G401.6 (cell line): ENCODE measurements around the gene DDIAS.
"Not testable (repeated sequence)": the region's sequence is repeated elsewhere in the genome, so short reads cannot be mapped to it uniquely, and the experiment has no call there.

Source experiments
- FAIRE-seq: peaks from 2 replicates; lab custom pipeline; 2012; peaks lifted over from hg19 to GRCh38; lab: Jason Lieb, UNC

The DDIAS gene

DNA sequence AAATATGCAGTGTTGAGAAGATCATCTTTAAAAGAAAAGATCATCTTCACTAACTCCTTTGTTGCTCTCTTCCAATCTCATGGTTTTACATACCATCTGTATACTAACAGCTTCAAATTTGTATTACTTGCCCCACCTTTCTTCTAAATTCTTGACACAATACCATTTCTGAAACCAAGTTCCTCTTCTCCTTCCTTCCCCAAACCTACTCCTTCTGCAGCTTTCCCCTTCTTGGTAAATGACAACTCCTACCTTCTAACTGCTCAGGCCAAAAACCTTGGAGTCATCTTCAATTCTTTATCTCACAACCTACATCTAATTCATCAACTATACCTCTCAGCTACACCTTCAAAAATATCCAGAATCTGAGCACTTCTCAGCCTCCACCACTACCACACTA lies 10.6 kb upstream of the DDIAS start:
- no peak for FAIRE-seq

DNA sequence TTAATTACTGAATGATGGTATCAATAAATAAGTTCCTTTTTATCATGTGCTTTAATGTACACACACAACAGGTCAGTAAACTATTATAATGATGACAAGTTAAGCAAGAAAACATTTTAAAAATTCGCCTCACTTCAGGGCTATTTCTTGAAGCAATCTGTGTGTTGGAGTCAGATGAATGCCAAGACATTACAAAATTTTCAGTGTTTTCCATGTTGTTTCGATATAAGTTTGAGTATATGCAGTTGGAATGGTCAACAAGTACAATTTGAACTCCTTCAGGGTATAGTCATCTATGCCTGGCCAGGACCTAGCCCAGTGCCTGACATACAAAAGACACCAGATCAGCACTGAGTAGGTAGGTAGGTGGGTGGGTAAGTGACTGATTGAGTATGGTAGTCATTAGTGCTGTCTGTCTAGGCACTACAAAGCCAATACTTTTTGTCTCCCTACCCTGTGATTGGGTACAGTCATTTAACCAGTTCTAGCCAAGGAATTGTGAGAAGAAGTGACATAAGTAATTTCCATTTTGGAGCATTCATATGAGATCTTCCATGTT lies 8.8 kb upstream of the DDIAS start:
- no peak for FAIRE-seq

DNA sequence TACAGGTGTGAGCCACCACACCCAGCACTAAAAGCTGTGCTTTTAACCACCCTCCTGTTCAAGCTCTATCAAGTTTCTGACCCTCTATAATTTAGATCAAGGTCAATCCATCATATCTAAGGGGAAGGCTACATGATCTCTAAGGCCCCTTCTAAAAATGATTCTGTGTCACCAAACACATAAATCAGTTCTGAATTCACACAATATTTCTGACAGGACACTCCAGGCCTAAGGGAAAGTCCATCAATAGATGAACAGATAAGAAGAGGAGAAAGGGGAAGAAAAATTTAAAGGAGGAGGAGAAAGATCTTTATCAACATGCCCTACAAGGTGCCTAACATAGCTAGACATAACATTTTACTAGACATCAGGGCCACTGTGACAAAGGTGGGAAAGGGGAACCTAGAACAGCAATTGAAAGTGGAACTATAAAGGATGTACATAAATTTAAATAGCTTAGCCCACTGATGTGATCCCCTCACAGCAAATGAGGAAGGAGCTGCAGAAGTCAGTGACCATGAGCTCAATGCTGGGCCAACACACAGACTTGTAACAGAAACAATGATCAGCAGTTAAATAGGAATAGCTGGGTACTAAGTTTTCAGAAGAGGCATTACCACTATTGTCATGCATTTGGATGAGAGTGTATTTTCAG lies 6.0 kb upstream of the DDIAS start:
- FAIRE-seq, result no peak

DNA sequence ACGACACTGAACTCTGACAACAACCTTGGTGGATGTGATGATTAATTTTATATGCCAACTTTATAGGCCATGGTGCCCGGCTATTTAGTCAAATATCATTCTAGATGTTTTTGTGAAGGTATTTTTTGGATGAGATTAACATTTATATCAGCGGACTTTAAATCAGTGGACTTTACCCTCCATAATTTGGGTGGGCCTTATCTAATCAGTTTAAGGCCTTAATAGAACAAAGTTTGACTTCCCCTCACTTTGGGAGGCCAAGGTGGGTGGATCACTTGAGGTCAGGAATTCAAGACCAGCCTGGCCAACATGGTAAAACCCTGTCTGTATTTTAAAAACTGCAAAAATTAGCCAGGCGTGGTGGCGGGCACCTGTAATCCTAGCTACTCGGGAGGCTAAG lies 5.4 kb upstream of the DDIAS start:
- no peak for FAIRE-seq

DNA sequence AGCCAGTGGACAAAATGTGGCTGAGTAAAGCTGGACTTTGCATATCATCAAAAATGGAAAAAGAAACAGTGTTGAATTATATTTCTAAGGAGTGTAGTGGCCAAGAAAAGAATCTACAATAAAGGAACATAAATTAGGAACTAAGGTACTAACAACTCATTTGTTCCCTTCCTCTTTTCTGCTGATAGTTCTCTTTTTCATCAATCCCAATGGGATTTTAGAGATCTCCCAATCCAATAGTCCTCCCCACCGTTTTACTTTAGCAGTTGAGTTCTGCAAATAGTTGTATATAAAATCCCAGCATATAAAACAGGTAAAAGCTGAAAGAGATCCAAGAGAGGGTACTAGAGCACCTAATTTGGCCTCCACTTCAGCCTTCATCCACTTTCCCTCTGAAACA lies 3.3 kb upstream of the DDIAS start:
- no peak for FAIRE-seq

DNA sequence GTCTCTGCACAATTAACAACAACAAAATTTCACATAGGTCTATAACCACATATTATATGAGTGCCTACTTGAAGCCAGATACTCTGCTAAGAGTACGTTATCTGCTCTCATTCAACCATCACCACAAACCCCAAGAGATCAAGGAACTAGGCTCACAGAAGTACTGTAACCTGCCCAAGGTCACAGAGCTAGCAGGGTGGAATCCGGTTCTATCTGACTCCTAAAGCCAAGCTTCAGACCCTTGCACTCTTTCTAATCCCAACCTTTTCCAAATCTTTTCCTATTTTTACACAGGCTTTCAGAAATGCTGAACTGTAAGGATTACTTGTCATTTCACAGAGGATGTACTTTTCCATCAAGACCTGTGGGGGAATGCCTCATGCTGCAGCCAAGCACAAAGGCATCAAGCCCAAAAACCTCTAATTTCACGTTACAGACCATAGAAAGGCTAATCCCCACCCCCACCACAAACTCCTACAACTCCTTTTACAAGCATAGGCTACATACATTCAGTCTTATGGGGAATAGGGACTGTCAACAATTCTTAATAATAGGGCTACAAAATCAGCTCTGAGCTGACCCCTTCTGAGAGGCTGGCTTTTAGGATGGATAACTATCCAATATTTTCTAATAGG lies 2.2 kb upstream of the DDIAS start:
- no peak for FAIRE-seq

DNA sequence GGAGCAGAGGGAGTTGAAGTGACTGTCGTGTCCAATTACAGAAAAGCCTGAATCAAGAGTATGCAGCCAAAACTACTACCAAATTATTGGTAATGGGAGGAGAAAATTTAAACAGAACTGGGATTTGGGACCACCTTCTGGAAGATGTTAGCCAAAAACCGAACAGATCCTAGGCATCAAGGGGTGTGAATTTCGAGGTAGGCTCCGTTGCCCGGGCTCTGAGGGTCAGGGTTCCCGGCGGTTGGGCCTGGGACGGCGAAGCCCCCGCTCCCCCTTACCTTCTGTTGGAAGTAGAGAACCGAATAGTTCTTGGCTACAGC lies 1.6 kb upstream of the DDIAS start:
- FAIRE-seq, result no peak

DNA sequence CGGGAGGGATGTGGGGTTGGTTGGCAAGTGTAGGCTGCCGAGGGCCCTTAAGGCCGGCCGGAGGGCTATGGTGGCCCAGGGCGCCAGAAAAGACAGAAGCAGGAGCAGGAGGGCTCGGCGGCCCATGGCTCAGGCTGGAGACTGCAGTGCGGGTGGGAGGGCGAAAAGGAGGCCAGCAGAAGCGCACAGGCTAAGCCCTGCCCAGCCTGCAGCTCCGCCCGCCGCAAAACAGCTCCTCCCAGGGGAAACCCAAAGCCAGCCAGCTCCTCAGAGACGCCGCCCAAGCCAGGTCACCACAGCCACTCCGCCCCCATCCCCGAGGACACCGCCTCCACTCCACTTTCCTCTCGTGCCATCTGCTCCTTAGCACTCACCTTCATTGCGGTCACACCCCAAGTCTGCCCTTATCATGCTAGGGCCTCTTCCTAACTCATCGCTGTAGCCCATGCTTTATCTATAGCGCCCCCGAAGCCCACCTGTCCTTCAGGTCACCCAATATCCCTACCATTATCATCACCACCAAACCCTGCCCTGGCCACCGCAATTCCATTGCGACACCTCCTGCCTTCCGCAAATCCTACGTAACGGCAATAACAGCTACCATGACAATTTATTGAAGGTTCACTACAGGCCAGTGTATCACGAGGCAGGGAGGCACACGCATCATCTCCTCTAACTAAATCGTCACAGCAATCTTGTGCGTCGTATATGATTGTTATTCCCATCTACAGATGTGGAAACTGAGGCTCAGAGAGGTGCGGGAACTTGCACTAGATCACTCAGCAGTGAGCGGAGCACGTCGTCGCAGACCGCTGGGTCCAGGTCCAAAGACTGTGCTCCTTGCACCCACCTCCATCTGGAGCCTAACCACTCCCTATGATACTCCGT lies 1.0 kb upstream of the DDIAS start, which contains the start of gene PRCP:
Gene PRCP, minus strand, starts transcription at position 154 of the 888 bp plus-strand sequence. Its CDS starts 28 bp downstream, at position 126.
- peak; percentile 92 for FAIRE-seq

DNA sequence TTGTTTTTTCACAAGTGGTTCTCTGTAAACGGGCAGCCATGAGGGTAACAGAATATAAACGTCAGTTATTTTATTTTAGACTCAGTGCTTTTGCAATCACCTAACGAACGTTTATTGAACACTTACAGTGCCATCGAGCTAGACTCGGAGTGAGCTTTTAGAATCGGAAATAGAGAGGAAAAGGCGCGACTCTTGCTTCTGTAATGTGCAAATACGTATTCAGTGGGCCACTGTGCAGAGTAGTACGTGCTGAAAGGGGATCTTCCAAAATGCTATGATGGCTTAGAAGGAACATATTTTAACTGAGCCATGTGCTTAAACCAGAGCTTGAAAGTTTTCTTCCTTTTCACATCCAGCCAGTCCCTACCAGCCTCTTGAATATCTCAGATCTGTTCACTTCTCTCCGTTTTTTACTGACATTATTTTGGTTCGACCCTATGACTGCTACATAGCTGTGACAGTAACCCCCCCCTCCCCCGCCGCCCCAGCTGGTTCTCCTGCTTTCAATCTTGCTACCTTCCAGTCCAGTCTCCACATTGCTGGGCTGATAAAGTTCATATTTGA lies 468 bp downstream of the DDIAS start:
- FAIRE-seq, result no peak

DNA sequence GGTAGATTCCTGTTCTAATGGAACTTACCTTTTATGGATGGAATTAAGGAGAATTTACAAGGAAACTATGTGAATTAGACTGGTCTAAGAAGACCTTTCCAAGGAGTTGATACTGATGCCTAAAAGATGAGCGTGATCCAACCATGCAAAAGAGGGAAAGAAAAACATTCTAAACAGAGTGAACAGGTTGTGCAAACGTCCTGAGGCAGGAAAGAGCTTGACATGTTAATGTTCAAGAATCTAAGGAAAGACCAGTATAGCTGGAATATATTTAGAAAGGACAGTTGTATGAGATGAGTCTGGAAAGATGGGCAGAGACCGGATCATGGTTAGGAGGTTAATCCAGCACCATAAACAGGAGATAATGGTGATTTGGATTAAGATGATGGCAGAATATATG lies 1.3 kb downstream of the DDIAS start:
- FAIRE-seq, result no peak

DNA sequence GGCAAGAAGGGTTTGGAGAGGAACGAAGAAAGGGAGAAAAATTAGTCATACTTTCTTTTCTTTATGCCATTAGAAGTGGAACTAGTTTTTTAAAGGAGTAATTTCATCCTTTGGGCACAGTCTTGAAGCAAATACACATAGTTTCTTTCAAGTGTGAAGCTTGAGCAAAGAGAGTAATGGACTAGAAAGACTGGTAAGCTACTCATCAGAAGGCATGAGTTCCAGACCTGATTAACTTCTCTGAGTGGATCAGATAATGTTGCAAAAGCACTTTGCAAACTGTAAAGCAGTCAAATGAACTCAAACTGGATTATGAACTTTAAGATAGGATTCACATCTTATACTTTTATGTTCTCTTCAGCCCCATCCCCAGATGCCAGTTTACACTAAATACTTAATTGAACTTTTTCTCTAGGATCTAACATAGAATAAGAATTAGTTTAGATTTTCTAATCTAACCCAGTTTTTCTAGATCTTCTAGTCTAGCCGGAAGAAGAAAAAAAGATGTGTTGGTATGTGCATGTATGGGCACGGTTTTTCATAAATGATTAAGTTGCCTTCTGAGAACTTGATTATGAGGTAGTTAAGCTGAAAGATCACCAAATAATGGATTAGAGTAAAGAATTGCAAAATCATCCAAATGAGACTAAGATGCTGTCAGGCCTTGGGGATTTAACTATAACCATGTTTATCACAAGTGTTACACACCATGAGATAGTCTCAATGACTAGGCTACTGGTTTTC lies 2.5 kb downstream of the DDIAS start:
- FAIRE-seq, result no peak

DNA sequence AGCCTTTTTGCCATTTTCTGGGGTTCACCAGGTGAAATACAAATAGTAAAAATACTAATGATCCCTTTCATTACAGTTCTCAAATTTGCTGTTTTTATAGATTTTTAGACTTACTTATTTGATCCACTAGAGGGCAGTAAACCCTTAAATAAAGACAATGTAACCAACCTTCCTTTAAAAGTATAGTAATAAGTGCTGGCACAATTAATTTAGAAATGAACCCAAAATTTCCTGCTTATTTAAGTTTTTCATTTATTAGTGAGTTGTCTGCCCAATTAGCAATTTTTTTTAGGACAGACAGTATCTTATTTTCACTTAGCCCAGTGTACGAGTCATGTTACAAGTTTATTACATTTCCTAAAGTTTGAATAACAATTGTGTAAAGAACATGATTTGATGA lies 4.7 kb downstream of the DDIAS start:
- FAIRE-seq, result peak; percentile 94

DNA sequence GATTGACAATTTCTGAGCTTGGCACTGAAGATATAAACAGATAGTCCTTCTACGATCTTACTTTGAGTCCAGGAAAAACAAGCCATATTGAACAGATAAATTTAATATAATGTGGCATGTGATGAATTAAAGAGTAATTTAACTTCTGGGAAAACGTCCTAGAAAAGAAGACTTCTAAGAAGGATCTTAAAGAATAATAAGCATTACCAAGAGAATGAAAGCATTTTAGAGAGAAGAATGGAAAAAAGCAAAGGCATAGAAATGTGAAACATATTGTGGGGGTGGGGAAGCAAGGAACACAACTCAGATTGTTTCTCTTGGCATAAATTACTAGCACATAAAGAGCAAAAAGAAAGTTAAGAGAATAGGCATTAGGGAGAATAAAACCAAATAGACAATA lies 5.4 kb downstream of the DDIAS start:
- FAIRE-seq, result no peak

DNA sequence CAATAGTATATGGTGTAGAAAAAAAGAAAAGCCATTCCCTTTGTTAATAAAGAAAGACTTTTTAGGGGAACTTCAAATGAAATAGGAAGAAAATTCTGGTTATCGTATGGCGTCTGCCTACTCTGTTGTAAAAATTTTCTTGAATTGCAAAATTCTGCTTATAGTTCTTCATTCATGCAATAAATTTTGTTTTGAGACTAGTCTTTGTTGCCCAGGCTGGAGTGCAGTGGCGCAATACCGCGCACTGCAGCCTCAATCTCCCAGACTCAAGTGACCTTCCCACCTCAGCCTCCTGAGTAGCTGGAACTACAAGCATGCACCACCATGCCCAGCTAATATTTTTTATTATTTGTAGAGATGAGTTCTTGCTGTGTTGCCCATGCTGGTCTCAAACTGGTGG lies 5.8 kb downstream of the DDIAS start:
- no peak for FAIRE-seq

DNA sequence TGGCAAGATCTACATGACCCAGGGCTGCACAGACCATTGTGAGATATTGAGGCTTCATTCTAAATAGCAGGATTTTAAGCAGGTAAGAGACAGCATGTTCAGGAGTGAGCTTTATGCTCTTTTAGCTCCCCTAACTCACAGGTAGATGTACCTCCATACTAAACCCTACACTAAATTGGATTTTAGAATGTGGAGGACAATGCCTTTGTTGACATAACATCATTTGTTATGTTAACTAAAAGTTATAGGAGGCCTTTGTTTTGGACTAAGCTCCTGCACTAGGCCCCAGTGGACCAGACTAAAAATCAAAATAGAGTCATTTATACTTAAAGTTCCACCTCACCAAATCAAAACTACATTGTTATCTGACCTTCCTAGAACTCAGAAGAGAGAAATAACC lies 6.8 kb downstream of the DDIAS start:
- no peak for FAIRE-seq

DNA sequence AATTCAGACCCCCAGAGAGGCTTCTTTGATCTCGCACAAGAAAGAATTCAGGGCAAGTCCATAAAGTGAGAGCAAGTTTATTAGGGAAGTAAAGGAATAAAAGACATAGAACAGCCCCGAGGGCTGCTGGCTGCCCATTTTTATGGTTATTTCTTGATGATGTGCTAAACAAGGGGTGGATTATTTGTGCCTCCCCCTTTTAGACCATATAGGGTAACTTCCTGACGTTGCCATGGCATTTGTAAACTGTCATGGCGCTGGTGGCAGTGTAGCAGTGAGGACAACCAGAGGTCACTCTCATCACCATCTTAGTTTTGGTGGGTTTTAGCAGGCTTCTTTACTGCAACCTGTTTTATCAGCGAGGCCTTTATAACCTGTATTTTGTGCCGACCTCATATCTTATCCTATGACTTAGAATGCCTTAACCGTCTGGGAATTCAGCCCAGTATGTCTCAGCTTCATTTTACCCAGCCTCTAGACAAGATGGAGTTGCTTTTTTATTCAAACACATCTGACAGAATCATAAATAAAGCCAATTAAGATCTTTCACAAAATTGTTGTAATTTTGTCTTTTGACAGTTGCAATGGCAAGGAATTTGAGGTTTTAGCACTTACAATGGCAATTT lies 7.6 kb downstream of the DDIAS start:
- no peak for FAIRE-seq

DNA sequence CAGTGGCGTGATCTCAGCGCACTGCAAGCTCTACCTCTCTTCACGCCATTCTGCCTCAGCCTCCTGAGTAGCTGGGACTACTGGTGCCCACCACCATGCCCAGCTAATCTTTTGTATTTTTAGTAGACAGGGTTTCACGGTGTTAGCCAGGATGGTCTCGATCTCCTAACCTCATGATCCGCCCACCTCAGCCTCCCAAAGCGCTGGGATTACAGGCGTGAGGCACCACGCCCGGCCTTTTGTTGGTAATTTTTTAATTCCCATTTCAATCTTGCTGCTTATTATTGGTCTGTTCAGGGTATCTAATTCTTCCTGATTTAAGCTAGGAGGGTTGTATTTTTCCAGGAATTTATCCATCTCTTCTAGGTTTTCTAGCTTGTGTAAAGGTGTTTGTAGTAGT lies 18.2 kb downstream of the DDIAS start:
- FAIRE-seq, result not testable (repeated sequence)

DNA sequence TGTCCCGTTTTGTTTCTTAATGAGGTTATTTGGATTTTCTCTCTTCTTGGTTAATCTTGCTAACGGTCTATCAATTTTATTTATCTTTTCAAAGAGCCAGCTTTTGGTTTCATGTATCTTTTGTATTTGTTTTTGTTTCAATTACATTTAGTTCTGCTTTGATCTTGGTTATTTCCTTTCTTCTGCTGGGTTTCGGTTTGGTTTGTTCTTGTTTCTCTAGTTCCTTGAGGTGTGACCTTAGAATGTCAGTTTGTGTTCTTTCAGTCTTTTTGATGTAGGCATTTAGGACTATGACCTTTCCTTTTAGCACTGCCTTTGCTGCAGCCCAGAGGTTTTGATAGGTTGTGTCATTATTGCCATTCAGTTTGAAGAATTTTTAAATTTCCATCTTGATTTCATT lies 18.7 kb downstream of the DDIAS start:
- not testable (repeated sequence) for FAIRE-seq

DNA sequence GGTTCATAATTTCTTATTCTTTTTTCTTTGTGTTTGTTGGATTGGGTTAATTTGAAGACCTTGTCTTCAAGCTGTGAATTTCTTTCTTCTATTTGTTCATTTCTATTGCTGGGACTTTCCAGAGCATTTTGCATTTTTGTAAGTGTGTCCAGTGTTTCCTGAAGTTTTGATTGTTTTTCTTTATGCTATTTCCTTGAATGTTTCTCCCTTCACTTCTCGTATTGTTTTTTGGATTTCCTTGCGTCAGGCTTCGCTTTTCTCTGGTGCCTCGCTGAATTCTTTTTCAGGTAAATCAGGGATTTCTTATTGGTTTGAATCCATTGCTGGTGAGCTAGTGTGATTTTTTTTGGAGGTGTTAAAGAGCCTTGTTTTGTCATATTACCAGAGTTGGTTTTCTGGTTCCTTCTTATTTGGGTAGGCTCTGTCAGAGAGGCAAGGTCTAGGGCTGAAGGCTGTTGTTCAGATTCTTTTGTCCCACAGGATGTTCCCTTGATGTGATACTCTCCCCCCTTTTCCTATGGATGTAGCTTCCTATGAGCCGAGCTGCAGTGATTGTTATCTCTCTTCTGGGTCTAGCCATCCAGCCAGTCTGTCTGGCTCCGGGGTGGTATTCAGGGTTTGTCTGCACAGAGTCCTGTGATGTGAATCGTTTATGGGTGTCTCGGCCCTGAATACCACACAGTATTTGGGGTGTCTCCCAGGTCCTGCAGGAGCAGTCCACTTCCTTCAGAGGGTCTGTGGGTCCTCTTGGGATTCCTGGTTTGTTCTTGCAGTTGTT lies 21.0 kb downstream of the DDIAS start:
- not testable (repeated sequence) for FAIRE-seq

DNA sequence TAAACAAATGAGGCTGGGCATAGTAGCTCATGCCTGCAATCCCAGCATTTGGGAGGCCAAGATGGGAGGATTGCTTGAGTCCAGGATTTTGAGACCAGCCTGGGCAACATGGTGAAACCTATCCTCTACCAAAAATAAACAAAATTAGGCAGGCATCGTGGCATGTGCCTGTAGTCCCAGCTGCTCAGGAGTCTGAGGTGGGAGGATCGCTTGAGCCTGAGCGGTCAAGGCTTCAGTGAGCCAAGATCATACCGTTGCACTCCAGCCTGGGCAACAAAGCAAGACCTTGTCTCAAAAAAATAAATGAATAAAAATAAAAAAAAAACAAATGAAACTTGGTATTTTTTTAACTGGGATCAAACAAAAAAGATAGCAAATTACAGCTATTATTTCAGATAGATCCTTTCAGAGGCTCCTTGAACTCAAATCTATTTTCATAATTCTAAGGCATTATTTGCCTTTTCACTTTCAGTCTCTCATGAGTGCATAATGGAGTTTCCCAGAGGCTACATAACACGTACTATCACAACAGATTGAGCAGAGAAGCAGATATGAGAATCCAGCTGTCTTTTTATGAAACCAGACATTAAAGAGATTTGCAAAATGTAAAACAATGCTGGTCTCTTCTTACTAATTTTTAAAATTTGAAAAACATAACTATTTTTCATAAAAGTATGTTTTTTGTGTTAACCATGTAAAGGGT lies 23.1 kb downstream of the DDIAS start:
- peak; percentile 58 for FAIRE-seq
